HG02973 (cell line): Measurements from ENCODE around the gene TEX29.

Source experiments
- ATAC-seq: cut with Tn5 transposase; IDR thresholded peaks from one replicate; pipeline ENCODE4 v1.9.1; 2021; ENCODE audit warnings: moderate library complexity; ENCODE audit not compliant: unreplicated experiment

The TEX29 gene

GRCh38 chr13:111338841-111339240, 18.4 kb downstream of the TEX29 start:
- no peak for ATAC-seq

- no peak for ATAC-seq
Measured at GRCh38 chr13:111339366-111340143, 19.1 kb downstream of the TEX29 start.

- no peak for ATAC-seq
Measured at GRCh38 chr13:111341886-111342285, 21.4 kb downstream of the TEX29 start.

GRCh38 chr13:111342721-111343120, 22.3 kb downstream of the TEX29 start:
- no peak for ATAC-seq

- no peak for ATAC-seq
Measured at GRCh38 chr13:111343186-111343805, 22.9 kb downstream of the TEX29 start.

GRCh38 chr13:111344471-111345191, 24.2 kb downstream of the TEX29 start:
- no peak for ATAC-seq

- no peak for ATAC-seq
Measured at GRCh38 chr13:111345682-111346081, 25.2 kb downstream of the TEX29 start.

- no peak for ATAC-seq
Measured at GRCh38 chr13:111346101-111346680, 25.7 kb downstream of the TEX29 start.

GRCh38 chr13:111347438-111347837, 27.0 kb downstream of the TEX29 start:
- no peak for ATAC-seq

- ATAC-seq, result no peak
Measured at GRCh38 chr13:111353508-111353907, 33.1 kb downstream of the TEX29 start.

- no peak for ATAC-seq
Measured at GRCh38 chr13:111354789-111355188, 34.3 kb downstream of the TEX29 start.

GRCh38 chr13:111356795-111357194, 36.4 kb downstream of the TEX29 start:
- no peak for ATAC-seq

GRCh38 chr13:111359237-111359915, 38.9 kb downstream of the TEX29 start:
- ATAC-seq, result no peak

- ATAC-seq, result no peak
Measured at GRCh38 chr13:111359930-111360329, 39.5 kb downstream of the TEX29 start.

GRCh38 chr13:111360452-111360851, 40.0 kb downstream of the TEX29 start:
- ATAC-seq, result no peak

- no peak for ATAC-seq
Measured at GRCh38 chr13:111361046-111361872, 40.8 kb downstream of the TEX29 start.

- ATAC-seq, result no peak
Measured at GRCh38 chr13:111361873-111362648, 41.6 kb downstream of the TEX29 start.

GRCh38 chr13:111363121-111363520, 42.7 kb downstream of the TEX29 start:
- ATAC-seq, result no peak

GRCh38 chr13:111363591-111363990, 43.1 kb downstream of the TEX29 start:
- no peak for ATAC-seq
